Left colon (tissue), 2 donors: ENCODE data around the gene DNAJB6. TPM values are rescaled to one million over a fixed set of nuclear protein-coding genes. Genes with fewer than 3 reads are reported as not detected.
A peak's percentile ranks its signal among the peaks of the same experiment; 100 is the strongest.

Source experiments
- ATAC-seq: fragments of 200-7000 bp; cut with Tn5 transposase; one replicate; pipeline ENCODE4 v1.9.1; 2020; ENCODE audit warnings: mild to moderate bottlenecking, moderate library complexity
- DNase-seq, 2 donors: peaks; one replicate each; pipeline ENCODE4 v3.0.0-alpha.2; 2020
- intact Hi-C, 2 donors: fragments of 100-400 bp; cut with DNase I in 1 of 2; cut with micrococcal nuclease in 1 of 2; formaldehyde crosslinking; loops; one replicate each; pipeline versions ENCODE4 v1.11.2 to v1.14.0; 2022; cut with DNase I, micrococcal nuclease
- total RNA-seq, 2 donors: library from RNA; stranded (reverse); fragmentation: NEBNext Ultra II Directional; extraction: Animal tissue kit (Norgen Biotek cat#: 25700); gene quantifications; one replicate each; pipeline ENCODE4 v1.2.1, GENCODE V29; 2021
- donor health status: DM: no; HTN: no; CAD: no.
- donor health status: DM: yes; HTN: yes; CAD: no.

DNAJB6 gene
- total RNA-seq, 2 donors from 2014 or later: 68.8 to 83.5 TPM

DNA sequence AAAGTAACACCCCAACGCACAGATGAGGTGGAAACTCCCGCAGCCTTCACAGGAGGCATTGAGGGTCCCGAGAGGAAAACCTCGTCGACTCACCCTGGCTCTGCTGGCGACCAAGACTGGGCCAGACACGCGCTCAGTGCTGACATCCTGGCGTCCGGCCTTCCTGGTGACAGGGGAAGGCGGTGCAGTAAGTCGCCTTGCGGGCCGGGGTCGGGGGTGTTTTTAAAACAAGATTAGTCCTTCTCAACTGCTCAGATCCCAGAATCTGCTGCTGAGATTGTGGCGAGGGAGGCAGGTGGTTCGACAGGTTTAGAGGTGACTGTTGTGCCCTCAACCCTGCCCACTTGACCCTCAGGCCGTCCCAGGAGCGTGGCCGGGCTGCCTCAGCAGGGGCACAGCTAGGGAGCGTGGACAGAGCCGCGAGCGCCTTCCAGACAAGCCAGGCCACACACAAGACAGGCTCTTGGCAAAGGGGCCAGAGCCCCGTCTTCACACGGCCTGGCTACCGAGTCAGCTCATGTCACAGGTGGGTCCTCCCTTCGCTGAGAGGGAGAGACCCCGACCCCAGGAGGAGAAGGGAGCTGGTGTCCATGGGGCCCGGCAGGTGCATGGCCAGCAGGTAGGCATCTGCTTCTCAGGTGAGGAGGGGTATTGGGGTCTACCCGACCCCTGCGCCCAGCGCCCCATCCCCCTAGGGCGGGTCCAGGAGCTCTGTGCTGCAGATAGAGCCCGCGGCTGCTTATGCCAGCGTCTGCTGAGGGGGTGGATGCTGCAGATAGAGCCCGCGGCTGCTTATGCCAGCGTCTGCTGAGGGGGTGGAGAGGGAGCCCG, 81.6 kb downstream of the DNAJB6 start:
- no peak for ATAC-seq
- DNase-seq: no peak
- intact Hi-C loops: no loop called here

DNA sequence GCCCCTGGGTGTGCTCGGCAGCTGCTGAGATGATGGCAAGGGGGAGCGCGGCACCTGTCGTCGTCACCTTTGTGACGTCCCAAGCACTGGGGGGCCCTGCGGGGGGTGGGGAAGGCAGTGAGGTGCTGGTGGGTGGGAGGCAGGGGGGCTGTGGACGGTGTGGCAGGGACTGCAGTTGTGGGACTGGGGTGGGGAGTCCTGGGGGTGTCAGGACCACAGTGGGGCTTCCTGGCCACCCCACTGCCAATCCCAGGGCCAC, 82.2 kb downstream of the DNAJB6 start:
- no peak for DNase-seq
- intact Hi-C loops: no loop called here
- no peak for ATAC-seq

DNA sequence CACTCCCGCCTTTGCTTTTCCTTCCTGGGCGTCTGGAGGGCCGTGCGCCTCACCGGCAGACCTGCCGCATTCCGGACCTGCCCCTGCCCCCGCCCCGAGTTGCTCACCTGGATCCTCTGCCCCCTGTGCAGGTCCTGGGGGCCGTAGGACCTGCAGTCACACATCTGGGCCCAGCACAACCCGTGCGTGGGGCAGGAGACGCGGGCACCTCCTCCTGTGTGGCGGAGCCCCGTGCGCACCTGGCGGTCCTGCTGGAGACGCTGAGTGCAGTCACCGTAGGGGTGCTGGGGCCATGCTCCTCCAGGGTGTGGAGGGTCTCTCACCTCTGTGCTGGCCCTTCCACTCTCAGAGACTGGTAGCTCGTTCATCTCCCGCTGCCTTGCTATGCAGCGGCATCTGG, 85.5 kb downstream of the DNAJB6 start:
- intact Hi-C loops: no loop called here
- no peak for ATAC-seq

DNA sequence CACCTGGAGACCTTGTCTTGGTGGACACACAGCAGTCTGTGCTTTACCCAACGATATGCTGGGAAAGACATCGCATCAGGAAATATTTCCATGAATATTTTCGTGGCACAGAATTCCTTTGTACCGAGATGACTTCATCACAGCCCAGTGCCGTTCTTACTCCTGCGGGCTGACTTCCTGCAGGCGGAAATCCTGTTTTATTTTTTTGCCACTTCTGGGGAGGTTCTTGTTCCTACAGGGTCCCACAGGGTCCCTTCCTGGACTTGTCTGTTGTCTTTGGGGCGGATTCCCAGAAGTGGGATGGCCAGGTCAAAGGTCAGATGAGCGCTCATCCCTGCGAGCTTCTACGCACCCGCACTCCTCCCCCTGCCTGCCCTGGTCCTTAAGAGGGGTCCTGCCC, 86.5 kb downstream of the DNAJB6 start:
- intact Hi-C loops: no loop called here
- no peak for DNase-seq
- no peak for ATAC-seq

More for the DNA sequence above, 85.5 kb downstream of the DNAJB6 start:
- no peak for DNase-seq

DNA sequence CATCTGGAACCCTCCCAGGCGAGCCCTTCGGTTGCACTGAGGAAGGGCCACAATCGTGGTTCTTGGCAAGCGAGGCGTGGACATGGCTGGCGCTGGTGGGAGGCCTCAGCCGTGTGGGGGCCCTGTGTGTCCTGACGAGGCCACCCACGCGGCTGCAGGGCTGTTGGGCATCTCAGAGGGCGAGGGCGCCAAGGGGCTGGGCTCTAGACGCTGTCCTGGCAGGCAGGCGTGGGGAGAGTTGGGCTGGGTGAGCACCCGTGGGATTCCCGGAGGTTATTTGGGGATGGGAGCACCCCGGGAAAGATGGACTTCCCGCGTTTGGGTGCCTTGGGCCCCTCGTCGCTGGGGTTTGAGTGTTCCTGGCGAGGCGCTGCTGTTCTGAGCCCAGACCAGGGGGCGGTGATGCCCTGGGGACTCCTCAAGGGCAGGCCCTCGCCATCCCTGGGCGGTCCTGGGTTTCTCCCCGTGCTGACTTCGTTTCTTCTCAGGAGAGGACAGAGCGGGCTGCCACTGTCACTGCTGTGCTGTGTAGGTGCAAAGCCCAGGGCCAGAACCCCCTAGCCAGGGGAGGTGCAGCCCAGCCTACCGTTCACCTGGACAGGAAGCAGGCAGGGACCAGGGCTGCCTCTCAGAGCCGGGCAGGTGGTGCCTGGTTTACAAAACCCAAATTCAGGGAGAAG, 87.2 kb downstream of the DNAJB6 start:
- intact Hi-C loops: no loop called here
- no peak for DNase-seq
- no peak for ATAC-seq

DNA sequence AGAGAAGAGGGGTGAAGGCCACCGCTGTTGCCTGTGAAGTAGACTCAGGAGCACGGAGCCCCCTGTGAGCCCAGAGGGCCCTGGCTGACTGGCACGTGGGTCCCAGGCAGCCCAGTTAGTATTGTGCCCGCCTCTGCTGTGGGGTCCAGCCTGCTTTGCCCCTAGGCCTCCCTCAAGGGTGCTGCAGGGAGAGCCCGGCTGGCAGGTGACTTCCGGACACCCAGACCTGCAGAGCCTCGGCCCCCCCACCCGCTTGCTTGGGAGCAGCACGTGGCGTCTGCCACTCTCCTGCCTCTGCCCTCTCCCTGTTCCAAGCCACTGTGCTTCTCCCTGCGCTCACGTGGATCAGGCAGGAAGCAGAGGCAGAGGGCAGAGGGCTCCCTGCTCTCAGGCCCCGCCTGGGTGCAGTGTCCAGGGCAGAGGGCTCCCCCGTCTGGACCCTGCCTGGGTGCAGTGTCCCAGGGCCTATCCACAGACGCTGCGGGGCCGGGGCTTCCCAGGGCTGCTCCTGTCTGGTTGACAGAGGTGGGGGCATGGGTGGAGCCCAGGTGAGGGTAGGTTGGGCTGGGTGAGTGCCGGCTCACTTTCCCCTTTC, 88.4 kb downstream of the DNAJB6 start:
- intact Hi-C loops: no loop called here
- ATAC-seq (peak; percentile 46), DNase-seq (no peak)

DNA sequence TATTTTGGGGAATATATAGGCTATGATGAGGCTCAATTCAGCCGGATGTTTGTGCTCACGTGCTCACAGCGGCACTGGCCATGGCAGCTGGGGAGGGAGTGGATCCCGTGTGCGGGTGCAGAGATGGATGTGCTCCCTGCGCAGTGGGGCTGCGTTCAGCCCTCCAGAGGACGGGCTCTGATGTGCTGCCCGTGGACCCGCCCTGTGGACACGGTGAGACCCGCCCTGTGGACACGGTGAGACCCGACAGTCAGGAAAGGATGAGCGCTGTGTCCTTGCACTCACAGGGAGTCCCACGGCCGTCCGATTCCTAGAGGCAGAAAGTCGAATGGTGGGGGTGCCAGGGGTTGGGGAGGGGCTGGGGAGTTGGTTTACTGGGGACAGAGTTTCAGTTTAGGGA, 89.0 kb downstream of the DNAJB6 start:
- intact Hi-C loops: no loop called here
- ATAC-seq: peak; percentile 11

DNA sequence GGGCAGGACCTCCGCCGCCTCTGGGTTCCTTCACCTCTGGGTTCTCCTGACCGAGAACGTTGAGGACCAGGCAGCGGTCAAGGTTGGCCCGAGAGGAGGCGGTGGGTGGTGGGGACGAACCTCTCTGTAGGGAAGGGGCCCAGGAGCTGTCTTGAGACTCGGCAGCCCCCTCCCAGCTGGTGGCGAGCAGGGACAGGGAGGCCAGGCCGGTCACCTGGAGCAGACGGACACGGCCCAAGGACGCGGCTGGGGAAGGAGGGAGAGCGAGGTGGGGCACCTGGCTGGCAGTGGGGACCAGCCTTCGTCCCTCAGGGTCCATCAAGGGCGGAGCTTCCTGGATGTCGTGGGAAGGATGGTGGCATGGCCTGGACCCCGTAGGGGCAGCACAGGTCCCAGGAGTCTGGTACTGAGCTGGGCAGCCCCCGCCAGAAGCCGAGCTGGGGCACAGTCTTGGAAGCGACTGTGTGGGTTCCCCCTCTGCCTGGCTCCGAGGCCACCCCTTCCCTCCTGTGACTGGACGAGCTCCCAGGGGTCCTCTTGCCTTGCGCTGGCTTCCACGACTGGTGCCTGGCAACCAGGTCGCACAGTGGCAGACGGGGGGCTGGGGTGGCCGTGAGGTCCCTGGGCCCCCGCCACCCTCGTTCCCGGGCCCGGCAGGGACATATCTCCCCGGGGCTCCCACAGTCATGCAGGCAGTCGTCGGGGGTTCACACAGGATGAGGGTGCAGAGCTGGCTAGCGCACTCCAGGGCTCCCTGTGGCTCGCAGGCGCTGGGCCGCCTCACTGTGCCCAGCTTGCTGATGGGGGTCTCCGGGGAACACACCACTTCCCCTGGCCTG, 89.9 kb downstream of the DNAJB6 start:
- ATAC-seq (no peak), DNase-seq (no peak)
- intact Hi-C loops: no loop called here

More for the DNA sequence above, 89.0 kb downstream of the DNAJB6 start:
- no peak for DNase-seq

DNA sequence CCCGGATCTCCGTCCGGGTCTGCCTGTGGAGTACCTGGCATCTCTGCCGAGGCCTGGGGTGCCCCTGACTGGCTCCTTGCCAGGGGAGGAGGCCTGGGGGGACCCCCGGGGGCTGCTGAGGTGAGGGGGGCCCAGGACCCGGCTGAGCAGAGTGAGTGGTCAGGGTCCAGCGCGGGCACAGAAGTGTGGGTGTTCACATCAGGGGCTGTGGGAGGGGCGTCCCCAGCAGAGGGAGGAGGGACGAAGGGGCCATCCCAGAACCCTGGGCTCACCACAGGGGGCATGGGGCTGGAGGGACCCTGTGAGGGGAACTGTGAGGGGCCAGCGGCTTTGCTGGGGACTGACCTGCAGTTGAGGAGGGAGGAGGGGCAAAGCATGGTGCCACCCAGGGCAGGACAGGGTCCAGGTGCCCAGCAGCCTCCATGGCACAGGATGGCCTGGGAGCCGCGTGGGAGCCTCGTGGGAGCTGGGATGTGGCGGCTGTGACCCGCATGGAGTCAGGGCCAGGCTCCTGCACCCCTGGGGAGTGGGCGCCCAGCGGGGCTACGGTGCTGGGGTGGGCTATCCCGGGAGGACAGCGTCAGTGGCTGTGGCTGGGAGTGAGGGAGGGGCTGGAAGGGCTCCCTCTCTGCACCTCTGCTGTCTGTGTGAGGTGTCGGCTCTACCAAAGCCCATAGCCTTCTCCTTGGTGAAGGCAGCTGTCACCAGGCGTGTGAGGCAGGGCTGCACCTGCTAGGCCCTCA, 91.2 kb downstream of the DNAJB6 start:
- intact Hi-C loops: no loop called here
- DNase-seq (no peak), ATAC-seq (no peak)

DNA sequence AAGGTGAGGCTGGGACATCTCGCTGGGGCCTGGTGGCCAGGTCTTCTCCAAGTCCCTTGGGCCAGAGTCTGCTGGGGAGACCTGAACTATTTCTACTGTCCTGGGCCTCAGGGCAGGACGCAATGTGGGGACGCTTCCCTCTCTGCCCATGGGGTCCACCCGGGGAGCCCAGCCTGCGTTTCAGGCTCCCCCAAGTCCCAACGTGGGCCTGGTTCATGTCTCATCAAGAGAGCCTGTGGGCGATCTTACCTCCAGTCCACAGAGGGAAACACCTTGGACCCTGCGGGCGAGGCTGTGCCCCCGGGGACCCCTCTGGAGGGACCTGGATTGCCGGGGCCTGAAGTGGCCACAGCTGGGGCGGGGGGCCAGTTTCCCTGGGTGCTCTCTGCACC, 91.7 kb downstream of the DNAJB6 start:
- DNase-seq: no peak
- no peak for ATAC-seq
- intact Hi-C loops: no loop called here

DNA sequence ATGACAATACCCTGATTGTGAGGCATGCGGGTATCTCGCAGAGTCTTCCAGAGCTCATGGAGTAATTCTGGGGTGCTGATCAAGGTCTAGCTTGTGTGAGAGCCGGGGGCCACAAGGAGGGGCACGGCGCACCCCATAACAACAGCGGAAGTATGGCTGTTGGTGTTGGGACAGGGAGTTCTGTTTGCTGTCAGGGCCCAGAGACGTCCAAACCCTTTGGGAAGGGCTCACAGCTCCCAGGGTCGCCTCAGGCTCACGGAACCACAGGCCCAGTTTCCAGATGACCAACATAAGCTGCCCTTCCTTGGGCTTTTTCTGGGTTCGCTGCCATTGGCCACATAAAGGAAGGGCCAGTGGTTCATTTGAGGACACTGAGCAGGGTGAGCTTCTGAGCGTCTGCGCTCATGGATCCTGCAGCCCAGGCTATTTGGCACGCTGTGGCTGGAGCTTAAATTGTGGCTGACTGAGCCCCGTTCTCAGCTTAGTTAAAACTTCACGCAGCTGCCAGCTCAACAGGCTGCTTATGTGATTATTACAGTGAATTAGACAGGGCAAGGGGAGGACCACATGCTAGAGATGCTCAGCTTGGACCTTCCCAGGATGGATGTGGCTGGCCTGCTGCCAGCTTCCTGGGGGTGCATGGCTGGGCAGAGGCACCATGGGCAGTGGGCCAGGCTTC, 92.3 kb downstream of the DNAJB6 start:
- intact Hi-C loops: no loop called here
- no peak for DNase-seq

DNA sequence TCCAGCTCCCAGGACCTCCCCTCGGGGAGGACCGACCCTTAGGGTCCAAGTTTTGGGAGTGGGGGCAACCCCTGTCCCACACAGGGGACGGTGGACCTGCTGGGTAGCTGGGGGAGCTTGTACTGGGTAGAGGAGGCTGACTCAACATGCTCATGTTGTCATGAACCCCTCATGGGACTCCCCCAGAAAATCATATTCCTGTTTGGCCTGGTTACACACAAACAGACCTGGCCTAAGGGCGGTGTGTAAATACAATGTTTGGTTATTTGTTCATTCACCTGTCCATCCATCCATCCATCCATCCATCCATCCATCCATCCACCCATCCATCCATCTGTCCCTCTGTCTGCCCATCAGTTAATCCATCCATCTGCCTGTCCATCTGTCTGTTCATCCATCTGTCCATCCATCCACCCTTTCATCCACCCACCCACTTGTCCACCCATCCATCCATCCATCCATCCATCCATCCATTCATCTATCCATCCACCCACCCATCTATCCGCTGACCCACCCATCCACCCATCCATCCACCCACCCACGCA, 92.9 kb downstream of the DNAJB6 start:
- intact Hi-C loops: no loop called here
- ATAC-seq: no peak
- no peak for DNase-seq

More for the DNA sequence above, 92.3 kb downstream of the DNAJB6 start:
- ATAC-seq: no peak

DNA sequence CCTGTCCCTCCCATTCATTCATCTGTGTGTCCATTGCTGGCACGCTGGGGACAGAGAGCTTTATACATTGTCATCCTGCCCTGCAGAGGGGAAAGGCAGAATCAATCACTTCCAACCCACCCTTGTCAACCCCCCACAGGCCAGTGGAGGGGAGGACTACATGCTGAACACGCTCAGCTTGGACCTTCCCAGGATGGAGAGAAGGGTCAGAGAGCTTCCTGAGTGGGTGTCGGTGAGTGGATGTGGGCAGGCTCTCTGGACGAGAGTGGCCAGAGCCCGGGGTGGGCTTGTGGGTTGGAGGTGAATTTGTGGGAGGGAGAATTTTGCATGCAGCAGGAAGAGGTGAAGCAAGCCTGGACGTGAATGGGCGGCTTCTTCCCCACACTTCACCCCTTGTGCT, 93.9 kb downstream of the DNAJB6 start:
- ATAC-seq: no peak
- intact Hi-C loops: no loop called here
- DNase-seq: no peak

DNA sequence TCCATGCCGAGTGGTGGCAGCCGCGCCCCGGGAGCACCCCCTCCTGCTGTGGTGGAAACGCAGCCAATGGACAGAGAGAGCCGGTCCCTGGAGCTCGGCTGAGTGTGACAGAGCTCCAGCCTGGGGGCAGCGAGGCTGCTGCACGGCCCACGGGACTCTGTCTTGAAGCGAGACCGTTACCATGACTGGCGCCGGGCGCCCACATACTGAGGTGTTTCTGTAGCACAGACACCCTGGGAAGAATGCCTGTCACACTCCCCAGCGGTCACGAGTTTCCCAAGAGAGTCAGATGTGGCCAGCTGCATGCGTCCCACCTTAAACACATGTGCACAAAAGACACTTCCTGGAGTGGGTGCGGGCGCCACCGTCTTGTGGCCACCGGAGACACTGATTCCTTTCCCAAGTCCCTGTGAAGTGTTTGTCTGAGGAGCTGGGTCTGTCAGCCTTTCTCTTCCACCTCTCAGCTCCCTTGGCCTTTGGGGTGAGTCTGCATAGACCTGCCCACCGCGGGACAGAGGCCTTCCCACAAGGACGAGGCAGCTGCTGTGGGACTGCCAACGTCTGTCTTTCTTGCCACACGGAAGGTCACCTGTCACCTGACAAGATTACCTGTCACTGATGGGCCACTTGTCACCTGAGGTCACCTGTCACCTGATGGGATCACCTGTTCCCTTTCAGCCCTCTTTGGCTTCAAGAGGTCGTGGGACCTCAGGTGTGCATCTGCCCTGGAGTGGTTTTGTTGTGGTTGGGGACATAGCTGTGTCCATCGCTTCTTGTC, 94.6 kb downstream of the DNAJB6 start:
- ATAC-seq (no peak), DNase-seq (no peak)
- intact Hi-C loops: no loop called here

DNA sequence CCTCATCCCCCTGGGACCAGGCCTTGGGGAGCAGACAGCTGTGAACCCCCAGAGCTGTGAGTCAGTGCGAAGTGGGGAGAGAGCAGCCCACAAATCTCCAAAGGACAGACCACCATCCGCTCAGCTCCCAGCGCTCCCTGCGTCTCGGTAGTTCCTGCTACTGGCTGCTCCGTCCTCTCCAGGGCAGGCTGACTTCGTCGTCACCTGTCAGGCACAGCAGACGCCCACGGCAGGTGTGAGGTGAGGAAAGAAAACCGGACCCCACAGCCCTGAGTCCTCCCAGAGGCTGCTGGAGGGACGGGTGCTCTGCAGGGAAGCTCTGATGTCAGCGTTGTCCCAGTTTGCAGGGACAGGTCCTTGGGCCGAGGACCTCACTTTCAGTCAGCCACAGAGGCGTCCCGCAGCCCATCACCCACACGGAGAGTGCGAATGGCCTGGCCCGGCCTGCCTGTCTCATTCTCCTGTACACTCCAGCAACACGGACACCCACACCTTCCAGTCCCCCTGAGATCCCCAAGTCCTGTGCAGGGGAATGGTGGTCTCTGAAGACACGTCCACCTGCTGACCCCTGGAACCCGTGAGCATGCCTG, 95.2 kb downstream of the DNAJB6 start:
- no peak for DNase-seq
- peak; percentile 3 for ATAC-seq
- intact Hi-C loops: no loop called here

DNA sequence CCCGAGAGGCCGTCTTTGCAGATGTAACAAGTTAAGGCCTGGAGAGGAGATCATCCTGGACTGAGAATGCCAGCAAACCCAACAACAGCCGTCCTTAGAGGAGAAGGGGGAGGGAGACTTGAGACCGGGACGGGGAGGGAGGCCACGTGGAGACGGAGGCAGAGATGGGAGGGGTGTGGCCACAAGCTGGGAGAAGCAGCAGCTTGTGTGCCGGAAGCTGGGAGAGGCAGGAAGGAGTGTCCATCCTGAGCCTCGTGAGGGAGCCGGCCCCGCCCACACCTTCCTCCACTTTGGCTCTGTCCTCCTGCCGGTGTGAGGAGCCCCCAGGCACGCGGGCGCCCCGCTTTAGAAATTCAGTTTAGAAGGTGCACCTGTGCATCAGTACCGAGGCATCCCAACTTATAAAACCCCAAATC, 95.7 kb downstream of the DNAJB6 start:
- peak; percentile 94 for ATAC-seq
- DNase-seq: peak; percentile 61 to 66

More for the DNA sequence above, 95.7 kb downstream of the DNAJB6 start:
- intact Hi-C loops: no loop called here
